ENCODE results near the gene STARD3NL. TPM values are rescaled to one million over a fixed set of nuclear protein-coding genes. Genes with fewer than 3 reads are reported as not detected.

STARD3NL gene, protein sequence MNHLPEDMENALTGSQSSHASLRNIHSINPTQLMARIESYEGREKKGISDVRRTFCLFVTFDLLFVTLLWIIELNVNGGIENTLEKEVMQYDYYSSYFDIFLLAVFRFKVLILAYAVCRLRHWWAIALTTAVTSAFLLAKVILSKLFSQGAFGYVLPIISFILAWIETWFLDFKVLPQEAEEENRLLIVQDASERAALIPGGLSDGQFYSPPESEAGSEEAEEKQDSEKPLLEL
- 10 to 100 TPM; 24.4 to 28.9 TPM for total RNA-seq

DNA sequence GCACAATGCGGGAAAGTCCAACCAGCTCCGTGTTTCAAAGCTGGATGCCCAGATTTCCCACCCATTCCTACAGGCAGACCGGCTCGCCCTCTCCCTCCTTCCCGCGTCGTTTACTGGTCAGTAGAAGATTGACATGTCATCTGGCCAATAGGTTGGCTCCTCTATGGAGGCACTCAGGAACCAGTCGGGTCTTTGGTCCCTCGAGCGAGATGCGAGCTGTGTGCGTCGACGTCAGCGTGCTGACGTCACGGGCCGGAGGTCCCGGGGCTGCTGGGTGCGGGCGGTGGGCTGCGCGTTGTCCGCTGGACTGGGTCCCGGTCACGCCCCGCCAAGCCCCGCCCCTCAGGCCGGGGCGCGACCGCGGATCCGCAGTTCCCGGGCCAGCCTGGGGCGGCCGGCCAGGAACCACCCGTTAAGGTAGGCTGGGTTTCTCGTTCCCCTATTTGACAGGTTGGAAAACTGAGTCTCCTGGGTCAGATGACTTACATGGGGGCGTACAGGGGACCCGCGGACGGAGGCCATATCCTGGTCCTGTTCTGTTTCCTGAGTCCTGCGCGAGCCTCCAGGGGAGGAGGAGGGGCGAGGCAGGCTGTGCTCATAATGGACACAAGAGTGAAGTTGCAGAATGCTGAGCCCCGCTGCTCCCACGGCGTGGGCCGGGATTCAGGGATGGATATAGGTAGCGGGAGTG is at the start of gene STARD3NL:
STARD3NL (plus strand) TSS at position 242 of the 691 bp plus-strand sequence. CDS start 29,260 bp downstream, outside the sequence.
- Mint-ChIP-seq H3K27me3 (peaks cover 8% of the 10 kb centered on the region), H3K9me3 (peaks cover 3% of the 10 kb centered on the region), H3K36me3 (ENCODE audit: low read depth) (no peaks in the 10 kb centered on the region), H3K4me1 (peaks cover 35% of the 10 kb centered on the region), H3K27ac (peak within 1 kb of the TSS; percentile 78), H3K4me3 (peak within 1 kb of the TSS; percentile 95)
- ChIA-PET CTCF (interaction anchor here (0.7 to 1.8 kb wide), 11 partner anchors 14 to 198 kb away, joined by 3 to 19 read pairs (median 4); no protein-coding TSS in a partner anchor), POLR2A (interaction anchor here (0.7 to 1.3 kb wide), 3 partner anchors 38 to 171 kb away, joined by 3 to 4 read pairs (median 3); no protein-coding TSS in a partner anchor)
- peak; percentile 90 for DNase-seq

DNA sequence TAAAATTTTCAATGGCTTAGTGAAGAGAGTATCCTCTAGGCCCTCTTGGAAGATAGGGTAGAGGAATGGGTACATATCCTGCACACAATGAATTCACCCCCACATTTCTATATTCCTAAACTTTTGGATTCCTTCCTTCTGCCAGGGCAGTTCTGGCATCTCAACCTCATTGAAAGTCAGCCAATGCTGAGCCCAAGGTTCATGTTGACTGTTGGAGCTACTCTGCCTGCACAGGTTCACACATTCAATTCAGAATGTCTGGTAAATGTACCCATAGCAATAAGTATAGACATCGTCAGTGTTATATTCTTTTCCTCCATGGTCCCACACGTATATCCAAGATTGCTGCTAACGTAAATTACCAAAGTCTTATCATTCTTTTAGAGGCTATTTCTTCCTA is 48.9 kb upstream of the STARD3NL start:
- no peaks in the 10 kb centered on the region for H3K4me1 Mint-ChIP-seq
- H3K36me3 Mint-ChIP-seq (ENCODE audit: low read depth), result no peaks in the 10 kb centered on the region
- POLR2A ChIA-PET, result no interaction called here
- no peak overlapping the region for H3K4me3 Mint-ChIP-seq
- no peak for DNase-seq
- no peak overlapping the region for H3K27ac Mint-ChIP-seq
- peaks cover 9% of the 10 kb centered on the region for H3K27me3 Mint-ChIP-seq
- H3K9me3 Mint-ChIP-seq, result no peaks in the 10 kb centered on the region
- CTCF ChIA-PET, result no interaction called here

DNA sequence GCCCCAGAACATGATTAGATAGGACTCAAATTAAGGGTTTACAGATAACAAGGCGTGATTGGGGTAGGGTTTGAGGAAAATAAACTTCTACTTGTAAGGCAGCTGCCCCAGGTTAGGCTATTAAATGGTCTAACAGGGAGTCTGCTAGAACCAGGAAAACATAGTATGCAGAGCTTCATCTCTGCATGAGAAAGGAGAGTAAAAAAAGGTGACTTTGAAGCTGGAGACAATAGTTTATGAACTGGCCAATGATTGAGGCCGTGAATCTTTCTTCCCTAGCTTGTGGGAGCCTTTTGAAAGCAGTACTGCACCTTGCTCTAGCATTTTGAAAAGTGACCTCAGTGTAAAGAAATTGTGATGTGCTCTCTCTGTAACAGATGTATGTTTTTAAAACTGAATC is 48.5 kb upstream of the STARD3NL start:
- H3K27ac Mint-ChIP-seq, result no peak overlapping the region
- no peaks in the 10 kb centered on the region for H3K9me3 Mint-ChIP-seq
- H3K27me3 Mint-ChIP-seq, result peaks cover 9% of the 10 kb centered on the region
- H3K4me1 Mint-ChIP-seq, result no peaks in the 10 kb centered on the region
- no peak overlapping the region for H3K4me3 Mint-ChIP-seq
- DNase-seq, result no peak
- H3K36me3 Mint-ChIP-seq (ENCODE audit: low read depth), result no peaks in the 10 kb centered on the region
- CTCF ChIA-PET, result no interaction called here
- POLR2A ChIA-PET, result no interaction called here

DNA sequence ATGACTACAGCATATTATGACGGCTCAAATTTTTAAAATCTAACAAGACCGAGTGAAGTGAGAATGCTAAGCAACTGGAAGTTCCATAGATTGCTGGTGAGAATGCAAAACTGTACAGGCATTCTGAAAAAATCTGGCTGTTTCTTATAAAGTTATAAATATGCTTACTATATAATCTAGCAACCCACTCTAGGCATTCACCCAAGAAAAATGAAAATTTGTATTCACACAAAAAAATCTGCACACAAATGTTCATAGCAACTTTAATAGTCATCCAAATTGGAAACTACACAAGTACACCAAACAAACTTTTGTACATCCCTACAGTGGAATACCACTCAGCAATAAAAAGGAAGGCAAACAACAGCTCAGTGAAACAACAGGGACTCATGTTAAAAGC is 39.9 kb upstream of the STARD3NL start:
- peaks cover 12% of the 10 kb centered on the region for H3K27me3 Mint-ChIP-seq
- no peaks in the 10 kb centered on the region for H3K4me1 Mint-ChIP-seq
- DNase-seq, result no peak
- no peak overlapping the region for H3K27ac Mint-ChIP-seq
- no peak overlapping the region for H3K4me3 Mint-ChIP-seq
- POLR2A ChIA-PET, result no interaction called here
- H3K36me3 Mint-ChIP-seq (ENCODE audit: low read depth), result no peaks in the 10 kb centered on the region
- no peaks in the 10 kb centered on the region for H3K9me3 Mint-ChIP-seq
- CTCF ChIA-PET, result no interaction called here

DNA sequence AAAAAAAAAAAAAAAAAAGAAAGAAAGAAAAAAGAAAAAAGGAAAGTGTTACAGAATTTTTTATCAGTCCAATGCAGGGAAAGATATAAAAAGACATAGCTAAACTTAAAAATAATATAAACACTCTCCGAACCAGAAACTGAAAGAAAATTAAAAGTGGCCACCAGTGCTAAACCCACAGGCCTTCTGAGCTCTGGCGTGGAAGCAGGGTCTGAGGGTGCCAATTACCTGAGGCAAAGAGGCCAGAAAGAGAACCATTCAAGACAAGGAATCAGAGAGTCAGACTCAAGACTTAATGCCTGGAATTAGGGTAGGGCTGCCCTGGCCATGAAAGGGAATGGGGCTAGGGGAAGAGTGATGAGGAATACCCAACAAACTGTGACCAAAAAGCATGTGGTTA is 36.9 kb upstream of the STARD3NL start:
- ChIA-PET POLR2A (no interaction called here), CTCF (interaction anchor here (1.1 kb wide), 1 partner anchor 20 kb away, joined by 4 read pairs; no protein-coding TSS in a partner anchor)
- Mint-ChIP-seq H3K27me3 (peaks cover 6% of the 10 kb centered on the region), H3K36me3 (ENCODE audit: low read depth) (no peaks in the 10 kb centered on the region), H3K4me1 (no peaks in the 10 kb centered on the region), H3K27ac (no peak overlapping the region), H3K9me3 (no peaks in the 10 kb centered on the region), H3K4me3 (no peak overlapping the region)
- DNase-seq, result no peak

DNA sequence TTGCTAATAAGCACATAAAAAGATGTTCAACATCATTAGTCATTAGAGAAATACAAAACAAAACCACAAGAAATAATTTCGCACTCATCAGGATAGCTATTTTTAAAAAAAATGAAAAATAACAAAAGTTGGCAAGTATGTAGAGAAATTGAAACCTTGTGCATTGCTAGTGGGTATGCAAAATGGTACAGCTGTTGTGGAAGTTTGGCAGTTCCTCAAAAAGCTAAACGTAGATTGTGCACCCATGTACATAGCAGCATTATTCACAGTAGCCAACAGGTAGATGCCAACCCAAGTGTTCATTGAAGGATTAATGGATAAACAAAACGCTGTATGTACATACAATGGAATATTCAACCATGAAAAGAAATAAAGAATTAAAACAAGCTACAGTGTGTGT is 35.3 kb upstream of the STARD3NL start:
- Mint-ChIP-seq H3K4me1 (no peaks in the 10 kb centered on the region), H3K27ac (no peak overlapping the region), H3K4me3 (no peak overlapping the region), H3K36me3 (ENCODE audit: low read depth) (no peaks in the 10 kb centered on the region), H3K27me3 (peaks cover 2% of the 10 kb centered on the region), H3K9me3 (no peaks in the 10 kb centered on the region)
- CTCF ChIA-PET, result interaction anchor here (0.6 kb wide), 1 partner anchor 26 kb away, joined by 3 read pairs; no protein-coding TSS in a partner anchor
- DNase-seq, result no peak
- POLR2A ChIA-PET, result no interaction called here

DNA sequence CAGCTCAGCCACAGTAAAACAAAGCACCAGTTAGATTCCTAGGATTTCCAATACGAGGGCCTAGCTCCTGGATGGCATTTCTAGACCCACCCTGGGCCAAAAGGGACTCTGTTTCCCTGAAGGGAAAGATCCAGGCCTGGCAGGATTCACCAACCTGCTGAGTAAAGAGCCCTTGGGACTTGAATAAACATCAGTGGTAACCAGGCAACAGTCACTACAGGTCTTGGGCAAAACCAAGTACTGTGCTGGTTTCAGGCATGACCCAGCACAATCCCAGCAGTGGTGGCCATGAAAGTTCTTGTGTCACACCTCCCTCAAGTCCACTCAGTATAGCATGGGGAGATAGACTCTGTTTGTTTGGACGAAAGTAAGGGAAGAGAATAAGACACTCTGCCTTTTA is 31.0 kb upstream of the STARD3NL start:
- POLR2A ChIA-PET, result no interaction called here
- peaks cover 2% of the 10 kb centered on the region for H3K27me3 Mint-ChIP-seq
- H3K4me1 Mint-ChIP-seq, result no peaks in the 10 kb centered on the region
- no peaks in the 10 kb centered on the region for H3K9me3 Mint-ChIP-seq
- DNase-seq, result no peak
- no peaks in the 10 kb centered on the region for H3K36me3 Mint-ChIP-seq (ENCODE audit: low read depth)
- no peak overlapping the region for H3K27ac Mint-ChIP-seq
- CTCF ChIA-PET, result interaction anchor here (1.5 kb wide), 1 partner anchor 223 kb away, joined by 3 read pairs; no protein-coding TSS in a partner anchor
- no peak overlapping the region for H3K4me3 Mint-ChIP-seq

DNA sequence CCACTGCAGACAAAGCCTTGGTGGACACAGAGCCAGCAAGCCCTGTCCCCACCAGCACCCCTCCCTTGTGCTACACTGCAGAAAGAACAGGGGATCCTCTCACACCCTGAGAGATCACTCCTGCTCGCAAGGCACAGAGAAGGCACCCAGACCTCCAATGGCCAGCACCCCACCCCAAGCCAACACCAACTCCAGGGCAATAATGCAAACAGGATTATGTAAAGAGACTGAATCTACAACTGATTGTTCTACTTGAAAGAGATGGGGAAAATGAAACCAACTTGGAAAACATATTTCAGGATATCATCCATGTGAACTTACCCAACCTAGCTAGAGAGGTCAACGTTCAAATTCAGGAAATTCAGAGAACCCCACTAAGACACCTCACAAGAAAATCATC is 26.5 kb upstream of the STARD3NL start:
- Mint-ChIP-seq H3K4me1 (no peaks in the 10 kb centered on the region), H3K4me3 (no peak overlapping the region), H3K9me3 (no peaks in the 10 kb centered on the region), H3K36me3 (ENCODE audit: low read depth) (no peaks in the 10 kb centered on the region), H3K27me3 (peaks cover 11% of the 10 kb centered on the region), H3K27ac (no peak overlapping the region)
- ChIA-PET POLR2A (no interaction called here), CTCF (no interaction called here)
- DNase-seq, result no peak

DNA sequence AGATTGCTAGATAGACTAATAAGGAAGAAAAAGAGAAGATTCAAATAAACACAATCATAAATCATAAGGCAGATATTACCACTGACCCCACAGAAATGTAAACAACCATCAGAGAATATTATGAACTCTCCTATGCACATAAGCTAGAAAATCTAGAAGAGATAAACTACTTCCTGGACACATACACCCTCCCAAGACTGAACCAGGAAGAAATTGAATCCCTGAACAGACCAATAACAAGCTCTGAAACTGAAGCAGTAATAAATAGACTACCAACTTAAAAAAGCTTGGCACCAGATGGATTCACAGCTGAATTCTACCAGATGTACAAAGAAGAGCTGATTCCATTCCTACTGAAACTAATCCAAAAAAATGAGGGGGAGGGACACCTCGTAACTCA is 24.5 kb upstream of the STARD3NL start:
- Mint-ChIP-seq H3K27ac (no peak overlapping the region), H3K4me3 (no peak overlapping the region), H3K9me3 (no peaks in the 10 kb centered on the region), H3K36me3 (ENCODE audit: low read depth) (no peaks in the 10 kb centered on the region), H3K27me3 (peaks cover 9% of the 10 kb centered on the region), H3K4me1 (no peaks in the 10 kb centered on the region)
- POLR2A ChIA-PET, result no interaction called here
- CTCF ChIA-PET, result no interaction called here
- no peak for DNase-seq

DNA sequence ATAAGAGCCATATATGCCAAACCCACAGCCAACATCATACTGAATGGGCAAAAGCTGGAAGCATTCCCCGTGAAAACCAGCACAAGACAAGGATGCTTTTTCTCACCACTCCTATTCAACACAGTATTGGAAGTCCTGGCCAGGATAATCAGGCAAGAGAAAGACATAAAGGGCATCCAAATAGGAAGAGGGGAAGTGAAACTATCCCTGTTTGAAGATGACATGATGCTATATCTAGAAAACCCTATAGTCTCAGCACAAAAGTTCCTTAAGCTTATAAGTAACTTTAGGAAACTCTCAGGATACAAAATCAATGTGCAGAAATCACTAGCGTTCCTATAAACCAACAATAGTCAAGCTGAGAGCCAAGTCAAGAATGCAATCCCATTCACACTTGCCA is 23.8 kb upstream of the STARD3NL start:
- CTCF ChIA-PET, result no interaction called here
- Mint-ChIP-seq H3K27ac (no peak overlapping the region), H3K4me3 (no peak overlapping the region), H3K36me3 (ENCODE audit: low read depth) (no peaks in the 10 kb centered on the region), H3K27me3 (peaks cover 9% of the 10 kb centered on the region), H3K4me1 (no peaks in the 10 kb centered on the region), H3K9me3 (no peaks in the 10 kb centered on the region)
- DNase-seq, result no peak
- POLR2A ChIA-PET, result no interaction called here

DNA sequence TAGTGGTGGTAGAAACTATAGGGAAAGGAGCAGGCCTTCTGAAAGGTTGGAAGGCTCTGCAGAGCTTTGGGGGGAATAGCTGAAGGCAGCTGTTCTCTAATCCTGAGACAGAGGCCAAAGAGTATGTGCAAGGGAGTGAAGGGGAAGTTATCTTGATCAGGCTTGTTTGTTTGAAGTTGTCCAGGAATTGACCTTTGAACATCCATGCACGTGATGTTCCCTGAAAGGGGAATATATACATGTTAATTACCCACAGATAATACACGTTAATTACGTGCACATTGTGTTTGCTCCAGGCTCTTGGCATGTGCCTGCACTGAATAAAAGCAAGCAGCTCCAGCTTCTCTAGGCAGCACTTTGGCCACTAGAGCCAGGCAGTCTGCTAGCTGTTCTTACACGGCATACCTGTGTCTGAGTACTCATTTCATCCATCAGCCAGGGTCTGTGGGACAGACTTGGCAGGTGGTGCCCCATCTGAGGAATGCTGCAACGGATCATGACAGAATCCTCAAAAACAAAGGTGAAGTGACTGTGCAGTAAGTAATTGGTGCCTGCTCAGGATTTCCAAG is 18.0 kb upstream of the STARD3NL start:
- ChIA-PET POLR2A (no interaction called here), CTCF (no interaction called here)
- no peaks in the 10 kb centered on the region for H3K4me1 Mint-ChIP-seq
- no peak overlapping the region for H3K27ac Mint-ChIP-seq
- H3K4me3 Mint-ChIP-seq, result no peak overlapping the region
- H3K36me3 Mint-ChIP-seq (ENCODE audit: low read depth), result no peaks in the 10 kb centered on the region
- no peak for DNase-seq
- peaks cover 16% of the 10 kb centered on the region for H3K27me3 Mint-ChIP-seq
- no peaks in the 10 kb centered on the region for H3K9me3 Mint-ChIP-seq

DNA sequence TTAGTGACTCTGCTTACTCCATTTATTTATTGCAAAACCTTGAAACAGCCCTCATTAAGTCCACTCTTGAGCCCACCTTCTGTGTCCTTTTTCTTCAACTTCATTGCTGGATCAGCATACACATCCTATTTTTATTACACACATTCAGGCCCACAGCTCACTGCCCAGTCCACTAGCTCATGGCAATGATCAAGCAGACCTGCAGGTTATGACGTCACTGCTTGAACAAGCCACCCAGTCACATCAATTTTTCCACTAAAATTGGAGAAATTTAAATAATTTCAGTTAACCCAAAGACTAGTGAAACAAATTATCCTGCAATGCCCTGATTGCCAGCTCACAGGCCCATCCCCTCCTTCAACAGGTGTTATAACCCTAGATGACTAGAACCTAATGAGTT is 16.0 kb upstream of the STARD3NL start:
- H3K9me3 Mint-ChIP-seq, result no peaks in the 10 kb centered on the region
- CTCF ChIA-PET, result no interaction called here
- POLR2A ChIA-PET, result no interaction called here

DNA sequence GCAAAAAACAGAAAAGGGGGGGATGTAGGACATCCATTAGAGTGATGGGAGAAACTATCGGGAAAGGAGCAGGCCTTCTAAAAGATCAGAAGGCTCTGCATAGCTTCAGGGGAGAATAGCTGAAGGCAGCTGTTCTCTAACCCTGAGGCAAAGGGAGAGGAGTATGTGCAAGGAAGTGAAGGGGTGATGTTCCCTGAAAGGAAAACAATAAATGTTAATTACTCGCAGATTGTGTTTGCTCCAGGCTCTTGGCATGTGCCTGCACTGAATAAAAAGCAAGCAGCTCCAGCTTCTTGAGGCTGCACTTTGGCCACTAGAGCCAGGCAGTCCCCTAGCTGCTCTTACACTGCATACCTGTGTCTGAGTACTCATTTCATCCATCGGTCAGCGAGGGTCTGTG is 14.4 kb upstream of the STARD3NL start:
- DNase-seq, result no peak
- Mint-ChIP-seq H3K27ac (no peak overlapping the region), H3K4me1 (peaks cover 4% of the 10 kb centered on the region), H3K36me3 (ENCODE audit: low read depth) (no peaks in the 10 kb centered on the region), H3K4me3 (no peak overlapping the region), H3K9me3 (no peaks in the 10 kb centered on the region), H3K27me3 (peaks cover 27% of the 10 kb centered on the region)
- ChIA-PET CTCF (interaction anchor here (0.7 kb wide), 1 partner anchor 58 kb away, joined by 3 read pairs; no protein-coding TSS in a partner anchor), POLR2A (no interaction called here)

More for the DNA sequence above, 16.0 kb upstream of the STARD3NL start:
- DNase-seq, result no peak
- no peak overlapping the region for H3K27ac Mint-ChIP-seq
- H3K4me1 Mint-ChIP-seq, result no peaks in the 10 kb centered on the region
- H3K27me3 Mint-ChIP-seq, result peaks cover 16% of the 10 kb centered on the region
- H3K4me3 Mint-ChIP-seq, result no peak overlapping the region
- H3K36me3 Mint-ChIP-seq (ENCODE audit: low read depth), result no peaks in the 10 kb centered on the region
